HepG2 (cell line): Measurements from ENCODE around the gene UQCC5. TPM values are rescaled to one million over a fixed set of nuclear protein-coding genes. Genes with fewer than 3 reads are reported as not detected.
A peak's percentile ranks its signal among the peaks of the same experiment; 100 is the strongest.
"Not testable (repeated sequence)": the region's sequence is repeated elsewhere in the genome, so short reads cannot be mapped to it uniquely, and the experiment has no call there.

Source experiments
- ATAC-seq: fragments of 200-7000 bp; cut with Tn5 transposase; 3 replicates; pipeline ENCODE4 v1.9.1; 2020; ENCODE audit warnings: mild to moderate bottlenecking, moderate library complexity
- BruUV-seq: library from RNA; stranded (reverse); fragments of 400-500 nt; replicated peaks from 2 replicates; lab custom pipeline; 2021; lab: Mats Ljungman, UMichigan
- CTCF ChIA-PET: fragments of 300-600 bp; formaldehyde crosslinking; extraction: SDS; loops from one replicate; lab custom pipeline; 2021; ENCODE audit warnings: low total read pairs, inconsistent platforms, low intra/inter-chr PET ratio; lab: Yijun Ruan, JAX
- POLR2A ChIA-PET: fragments of 350-600 bp; sonication (Branson Sonifier 250); formaldehyde crosslinking; loops from one replicate; lab custom pipeline; 2020; ENCODE audit warnings: antibody characterized with exemption, inconsistent platforms; lab: Yijun Ruan, JAX
- DNase-seq: peaks from one replicate; pipeline ENCODE4 v3.0.0-alpha.2; 2015; ENCODE audit warnings: low spot score
- FAIRE-seq: peaks from 3 replicates; lab custom pipeline; 2011; peaks lifted over from hg19 to GRCh38; lab: Jason Lieb, UNC
- H2AFZ ChIP-seq: one replicate; pipeline ENCODE4 v1.6.1; 2011; ENCODE audit warnings: low read length, inconsistent platforms
- H3K27ac ChIP-seq: fragments of 300-600 bp; 3 replicates; pipeline ENCODE4 v1.8.0; 2011; ENCODE audit warnings: mixed run types, mild to moderate bottlenecking, mixed read lengths, low read length, inconsistent platforms; ENCODE audit not compliant: insufficient read depth; ENCODE audit errors: extremely low read length
- H3K27me3 ChIP-seq, 2 experiments: fragments of 200-600 bp in 1 of 2; 2 replicates in 1 of 2; 3 replicates in 1 of 2; pipeline versions ENCODE4 v1.6.0 to v1.8.0; 2011; ENCODE audit warnings: low read length in 2 of 2, mild to moderate bottlenecking in 2 of 2, moderate library complexity in 2 of 2, inconsistent platforms in 1 of 2; ENCODE audit not compliant: insufficient read depth in 2 of 2, control insufficient read depth in 1 of 2
- H3K36me3 ChIP-seq, 2 experiments: fragments of 200-600 bp in 1 of 2; replicated peaks in 1 of 2; 2 replicates in 1 of 2; 3 replicates in 1 of 2; pipeline versions ENCODE4 v1.5.1 to v1.8.0; 2011; ENCODE audit warnings: low read length in 2 of 2, inconsistent platforms in 1 of 2; ENCODE audit not compliant: insufficient read depth in 2 of 2, control insufficient read depth in 1 of 2
- H3K4me1 ChIP-seq: 2 replicates; pipeline ENCODE4 v1.5.1; 2012; ENCODE audit warnings: low read length, inconsistent platforms; ENCODE audit not compliant: insufficient read depth
- H3K4me2 ChIP-seq: 2 replicates; pipeline ENCODE4 v1.6.0; 2011; ENCODE audit warnings: low read depth, low read length, inconsistent platforms
- H3K4me3 ChIP-seq, 3 experiments: fragments of 200-600 bp in 1 of 3; sonication (generic), shearing (Covaris generic) in 1 of 3; replicated peaks in 1 of 3; 2 replicates each; pipeline ENCODE4 v1.5.1; 2011 to 2016; ENCODE audit warnings: low read length in 3 of 3, inconsistent platforms in 2 of 3, low read depth in 2 of 3, mild to moderate bottlenecking in 2 of 3, control low read depth in 1 of 3, mixed read lengths in 1 of 3; ENCODE audit not compliant: insufficient read depth in 1 of 3
- H3K79me2 ChIP-seq: one replicate; pipeline ENCODE4 v1.6.1; 2011; ENCODE audit warnings: low read length, inconsistent platforms; ENCODE audit not compliant: insufficient read depth
- H3K9ac ChIP-seq: 2 replicates; pipeline ENCODE4 v1.6.0; 2011; ENCODE audit warnings: mild to moderate bottlenecking, low read depth, low read length, inconsistent platforms; ENCODE audit not compliant: insufficient read depth
- H3K9me3 ChIP-seq: 2 replicates; pipeline ENCODE4 v1.5.1; 2012; ENCODE audit warnings: mild to moderate bottlenecking, low read length
- H4K20me1 ChIP-seq: 2 replicates; pipeline ENCODE4 v1.6.0; 2011; ENCODE audit warnings: inconsistent platforms, mild to moderate bottlenecking, low read length, moderate library complexity; ENCODE audit not compliant: insufficient read depth
- MAFK ChIP-seq, 2 experiments: IDR thresholded peaks in 1 of 2; conservative IDR thresholded peaks in 1 of 2; 2 replicates each; pipeline ENCODE4 v1.6.1; 2011; ENCODE audit warnings: improper control_type of control experiment in 2 of 2, low read length in 2 of 2
- RBFOX2 ChIP-seq: fragments of 200-400 bp; formaldehyde crosslinking; IDR thresholded peaks from 2 replicates; pipeline ENCODE4 v1.6.1; 2017; ENCODE audit warnings: low read depth, mild to moderate bottlenecking, low read length
- SP1 ChIP-seq, 2 experiments: fragments of 450-650 bp in 1 of 2; sonication (generic) in 1 of 2; formaldehyde crosslinking in 1 of 2; IDR thresholded peaks; 2 replicates each; pipeline versions ENCODE4 v1.4.0 to v1.6.1; 2016 to 2020; ENCODE audit warnings: missing genetic modification reagents in 1 of 2
- ZNF33B ChIP-seq: sonication (generic); formaldehyde crosslinking; IDR thresholded peaks from 2 replicates; pipeline ENCODE4 v1.5.1; 2020; ENCODE audit warnings: mild to moderate bottlenecking, missing genetic modification reagents
- WGBS: methylation state at CpG from one replicate; pipeline ENCODE4 v1.1.6; 2017; ENCODE audit warnings: low lambda C conversion rate; 5-methylcytosine and 5-hydroxymethylcytosine counted together
- in situ Hi-C: cut with HindIII; loops from 2 replicates; pipeline ENCODE4 v1.10.0; 2017; ENCODE audit warnings: low pct_unique_long_range_greater_than_20kb; ENCODE audit not compliant: extremely low pct_ligation_motif_present
- intact Hi-C: fragments of 100-400 bp; cut with micrococcal nuclease; formaldehyde crosslinking; loops from one replicate; pipeline ENCODE4 v1.10.0; 2022; ENCODE audit not compliant: unreplicated experiment
- polyA plus RNA-seq, 8 experiments: library from polyadenylated mRNA; depleted of rRNA in 3 of 8; stranded (reverse) in 7 of 8; unstranded in 1 of 8; fragments of >200 nt; fragmentation: Illumina TruSeq in 4 of 8; extraction: Trizol in 4 of 8; gene quantifications; 2 replicates each; pipeline versions ENCODE4 v1.2.1 to v1.2.3, GENCODE V29; 2011 to 2016; ENCODE audit warnings: low read depth in 4 of 8, missing spikeins in 1 of 8, mixed read lengths in 1 of 8; ENCODE audit not compliant: insufficient read depth in 1 of 8
- total RNA-seq, 5 experiments: library from RNA; depleted of rRNA; stranded (reverse); fragments of >200 nt; fragmentation: Illumina TruSeq; extraction: Trizol; gene quantifications; 2 replicates each; pipeline ENCODE4 v1.2.3, GENCODE V29; 2016; ENCODE audit warnings: low read depth in 1 of 5

The UQCC5 gene
- total and polyA plus RNA-seq, 2 of the 13 experiments (the other 11 are each of a cell fraction or from before 2014, with no cell fraction given): 15.4 to 29.5 TPM

DNA sequence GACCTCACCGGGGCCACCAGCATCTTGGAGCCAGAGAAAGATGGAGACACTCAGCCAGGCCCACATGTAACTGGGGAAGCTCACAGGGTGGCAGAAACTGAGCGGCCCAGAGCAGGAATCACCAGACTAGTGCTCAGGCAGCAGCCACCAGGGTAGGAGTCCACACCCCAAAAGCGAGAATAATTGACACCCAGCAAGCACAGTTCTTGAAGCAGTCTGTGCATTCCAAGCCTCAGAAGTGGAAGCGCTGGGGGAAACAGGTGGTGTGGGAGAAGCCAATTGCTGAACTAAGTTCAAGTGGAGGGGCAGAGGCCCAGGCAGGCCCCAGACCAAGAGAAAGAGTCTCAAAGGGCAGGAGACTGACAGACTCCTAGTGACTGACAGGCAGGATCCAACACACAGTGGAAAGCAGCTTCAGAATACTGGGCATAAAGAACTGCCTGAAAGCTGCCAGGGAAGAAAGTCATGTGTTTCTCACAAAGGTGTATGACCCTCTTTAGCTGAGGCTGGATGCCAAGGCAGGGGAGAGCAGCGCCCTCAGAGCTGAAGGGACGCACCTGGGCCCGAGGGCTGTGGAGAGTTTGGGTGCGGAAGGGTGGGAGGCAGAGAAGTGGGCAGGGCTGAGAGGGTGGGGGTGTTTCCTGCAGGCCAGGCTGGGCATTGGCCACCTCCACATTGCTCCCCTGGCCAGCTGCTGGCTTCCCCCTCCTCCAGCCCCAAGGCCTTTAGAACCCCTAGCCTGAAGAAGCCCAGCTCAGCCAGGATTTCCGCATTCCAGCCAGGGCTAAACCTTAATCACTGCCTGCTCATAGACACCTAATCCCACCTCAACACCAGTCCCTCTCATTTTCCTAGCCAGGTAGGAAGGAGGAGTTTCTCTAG is 10.5 kb upstream of the UQCC5 start:
- Histone ChIP-seq H3K27me3 (no peaks in the 10 kb centered on the region; a peak in 1 of 5 replicates), H3K4me2 (no peak overlapping the region), H3K79me2 (peaks cover 6% of the 10 kb centered on the region), H4K20me1 (no peaks in the 10 kb centered on the region), H3K27ac (no peak overlapping the region), H3K9me3 (no peaks in the 10 kb centered on the region), H2AFZ (no peak overlapping the region), H3K4me3 (no peak overlapping the region), H3K9ac (no peak overlapping the region)
- intact Hi-C loops: no loop called here
- FAIRE-seq (no peak), DNase-seq (no peak), ATAC-seq (no peak)
- WGBS: 91% methylated on average over 9 of the region's 9 CpGs
- CTCF ChIA-PET: no interaction called here
- TF ChIP-seq MAFK (conservative IDR thresholded peaks at IDR 0.05 in 1 of 2, IDR thresholded peaks at IDR 0.05 in 1 of 2; ENCODE audit: low read length in 2 of 2) (no peak), ZNF33B (no peak), SP1 (IDR thresholded peaks at IDR 0.05) (no peak), SP1 (CRISPR knock-in tag; IDR thresholded peaks at IDR 0.05) (no peak), RBFOX2 (peak; percentile 51; the same call in 1 of the 2 replicates)
- TF ChIP-seq, all 625 proteins: peak for 1
- in situ Hi-C loops: no loop called here
- Histone ChIP-seq H3K4me1 (peaks cover 23% of the 10 kb centered on the region), H3K36me3 (peaks cover 21 to 42% of the 10 kb centered on the region in 2 experiments)
- BruUV-seq: no TSS peak
- POLR2A ChIA-PET: interaction anchor here (1.2 kb wide), 1 partner anchor 10 kb away, joined by 4 read pairs; the partner anchor contains the start of gene UQCC5

DNA sequence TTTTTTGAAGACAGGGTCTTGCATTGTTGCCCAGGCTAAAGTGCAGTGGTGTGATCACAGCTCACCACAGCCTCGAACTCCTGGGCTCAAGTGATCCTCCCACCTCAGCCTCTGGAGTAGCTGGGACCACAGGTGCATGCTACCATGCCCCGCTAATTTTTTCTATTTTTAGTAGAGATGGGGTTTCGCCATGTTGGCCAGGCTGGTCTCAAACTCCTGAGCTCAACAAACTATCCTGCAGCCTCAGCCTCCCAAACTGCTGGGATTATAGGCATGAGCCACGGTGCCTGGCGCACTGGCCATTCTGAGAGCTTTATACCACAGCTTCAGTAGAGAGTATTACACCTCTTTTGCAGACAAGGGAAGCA is 9.8 kb upstream of the UQCC5 start:
- BruUV-seq, H3K27me3 ChIP-seq, ATAC-seq, H3K9me3 ChIP-seq, H3K4me3 ChIP-seq, CTCF ChIA-PET, H4K20me1 ChIP-seq, H3K9ac ChIP-seq, H3K27ac ChIP-seq, H2AFZ ChIP-seq, intact Hi-C loops, FAIRE-seq, DNase-seq, H3K4me2 ChIP-seq, in situ Hi-C loops: not testable (repeated sequence)
- H3K4me1 ChIP-seq: peaks cover 31% of the 10 kb centered on the region
- peaks cover 13% of the 10 kb centered on the region for H3K79me2 ChIP-seq
- POLR2A ChIA-PET: interaction anchor here (0.8 to 1.2 kb wide), 2 partner anchors 8 to 9 kb away, joined by 3 to 4 read pairs; partner anchors contain the start of gene UQCC5
- peaks cover 21 to 42% of the 10 kb centered on the region in 2 experiments for H3K36me3 ChIP-seq
- WGBS: 94% methylated on average over 4 of the region's 5 CpGs
